Measurements from ENCODE around the gene SERPINB1.

Gene SERPINB1

GRCh38 chr6:2850538-2851113 is 9.0 kb upstream of the SERPINB1 start:
- Mint-ChIP-seq H3K4me1 (peaks cover 72% of the 10 kb centered on the region), H3K27ac (no peak overlapping the region), H3K36me3 (peaks cover 23% of the 10 kb centered on the region), H3K9me3 (peaks cover 4% of the 10 kb centered on the region), H3K4me3 (no peak overlapping the region), H3K27me3 (no peaks in the 10 kb centered on the region)
- CTCF ChIA-PET, result interaction anchor here (0.9 to 2.8 kb wide), 5 partner anchors 61 to 138 kb away, joined by 3 to 7 read pairs (median 5); no protein-coding TSS in a partner anchor
- no peak for DNase-seq

- CTCF ChIA-PET, result interaction anchor here (0.8 to 4.6 kb wide), 7 partner anchors 13 to 86 kb away, joined by 3 to 80 read pairs (median 4); no protein-coding TSS in a partner anchor
- peak; percentile 84 for DNase-seq
These were observed 7.2 kb upstream of the SERPINB1 start for GRCh38 chr6:2848851-2849250.

GRCh38 chr6:2845880-2846208 is 4.2 kb upstream of the SERPINB1 start:
- H3K27ac Mint-ChIP-seq, result peak overlapping the region; percentile 68
- H3K27me3 Mint-ChIP-seq, result no peaks in the 10 kb centered on the region
- CTCF ChIA-PET, result interaction anchor here (0.7 to 4.6 kb wide), 30 partner anchors 10 to 615 kb away, joined by 3 to 80 read pairs (median 8); no protein-coding TSS in a partner anchor
- no peak for DNase-seq
- peaks cover 4% of the 10 kb centered on the region for H3K9me3 Mint-ChIP-seq
- peaks cover 65% of the 10 kb centered on the region for H3K4me1 Mint-ChIP-seq
- H3K36me3 Mint-ChIP-seq, result peaks cover 15% of the 10 kb centered on the region
- H3K4me3 Mint-ChIP-seq, result peak overlapping the region; percentile 6

More at GRCh38 chr6:2848851-2849250, 7.2 kb upstream of the SERPINB1 start:
- H3K36me3 Mint-ChIP-seq, result peaks cover 12% of the 10 kb centered on the region
- H3K27ac Mint-ChIP-seq, result peak overlapping the region; percentile 58
- H3K4me1 Mint-ChIP-seq, result peaks cover 56% of the 10 kb centered on the region
- no peaks in the 10 kb centered on the region for H3K27me3 Mint-ChIP-seq
- peaks cover 4% of the 10 kb centered on the region for H3K9me3 Mint-ChIP-seq
- H3K4me3 Mint-ChIP-seq, result peak overlapping the region; percentile 31

GRCh38 chr6:2844008-2844407 is 2.3 kb upstream of the SERPINB1 start:
- H3K27me3 Mint-ChIP-seq, result no peaks in the 10 kb centered on the region
- H3K36me3 Mint-ChIP-seq, result peaks cover 27% of the 10 kb centered on the region
- DNase-seq, result no peak
- peak overlapping the region; percentile 47 for H3K27ac Mint-ChIP-seq
- no peak overlapping the region for H3K4me3 Mint-ChIP-seq
- CTCF ChIA-PET, result interaction anchor here (0.9 to 1.3 kb wide), 2 partner anchors 53 to 67 kb away, joined by 3 to 7 read pairs; no protein-coding TSS in a partner anchor
- peaks cover 3% of the 10 kb centered on the region for H3K9me3 Mint-ChIP-seq
- peaks cover 76% of the 10 kb centered on the region for H3K4me1 Mint-ChIP-seq

GRCh38 chr6:2843138-2843740 is 1.6 kb upstream of the SERPINB1 start:
- Mint-ChIP-seq H3K27me3 (no peaks in the 10 kb centered on the region), H3K36me3 (peaks cover 27% of the 10 kb centered on the region), H3K4me3 (no peak overlapping the region), H3K9me3 (no peaks in the 10 kb centered on the region), H3K4me1 (peaks cover 69% of the 10 kb centered on the region), H3K27ac (no peak overlapping the region)
- DNase-seq, result no peak
- CTCF ChIA-PET, result interaction anchor here (0.6 to 4.1 kb wide), 8 partner anchors 49 to 146 kb away, joined by 3 to 65 read pairs (median 7); no protein-coding TSS in a partner anchor

GRCh38 chr6:2842139-2842552 is 483 bp upstream of the SERPINB1 start:
- DNase-seq, result no peak
- Mint-ChIP-seq H3K4me1 (peaks cover 63% of the 10 kb centered on the region), H3K36me3 (peaks cover 31% of the 10 kb centered on the region), H3K27me3 (no peaks in the 10 kb centered on the region), H3K4me3 (peak overlapping the region; percentile 85), H3K9me3 (no peaks in the 10 kb centered on the region), H3K27ac (peak overlapping the region; percentile 84)
- CTCF ChIA-PET, result interaction anchor here (0.7 to 4.1 kb wide), 13 partner anchors 14 to 148 kb away, joined by 3 to 65 read pairs (median 4); no protein-coding TSS in a partner anchor

- Mint-ChIP-seq H3K4me1 (peaks cover 54% of the 10 kb centered on the region), H3K36me3 (peaks cover 42% of the 10 kb centered on the region), H3K9me3 (no peaks in the 10 kb centered on the region), H3K4me3 (peak overlapping the region; percentile 85), H3K27me3 (no peaks in the 10 kb centered on the region), H3K27ac (peak overlapping the region; percentile 58)
- DNase-seq, result no peak
- CTCF ChIA-PET, result interaction anchor here (0.7 to 4.1 kb wide), 10 partner anchors 37 to 1181 kb away, joined by 3 to 65 read pairs (median 6); no protein-coding TSS in a partner anchor
These were observed 958 bp downstream of the SERPINB1 start for GRCh38 chr6:2840749-2841061.

GRCh38 chr6:2839982-2840748 is 1.5 kb downstream of the SERPINB1 start:
- DNase-seq, result no peak
- Mint-ChIP-seq H3K27ac (peak overlapping the region; percentile 58), H3K36me3 (peaks cover 46% of the 10 kb centered on the region), H3K27me3 (no peaks in the 10 kb centered on the region), H3K4me1 (peaks cover 53% of the 10 kb centered on the region), H3K4me3 (peak overlapping the region; percentile 85), H3K9me3 (no peaks in the 10 kb centered on the region)
- CTCF ChIA-PET, result interaction anchor here (0.9 to 4.1 kb wide), 9 partner anchors 36 to 1181 kb away, joined by 3 to 65 read pairs (median 4); partner anchors contain the start of gene WRNIP1

GRCh38 chr6:2839195-2839981 is 2.3 kb downstream of the SERPINB1 start:
- H3K4me1 Mint-ChIP-seq, result peaks cover 55% of the 10 kb centered on the region

GRCh38 chr6:2838251-2838650 is 3.4 kb downstream of the SERPINB1 start:
- peaks cover 65% of the 10 kb centered on the region for H3K36me3 Mint-ChIP-seq
- H3K4me1 Mint-ChIP-seq, result peaks cover 47% of the 10 kb centered on the region
- DNase-seq, result no peak
- CTCF ChIA-PET, result interaction anchor here (1.0 to 1.7 kb wide), 2 partner anchors 28 to 47 kb away, joined by 3 to 5 read pairs; no protein-coding TSS in a partner anchor
- H3K9me3 Mint-ChIP-seq, result no peaks in the 10 kb centered on the region
- no peak overlapping the region for H3K4me3 Mint-ChIP-seq
- H3K27ac Mint-ChIP-seq, result no peak overlapping the region
- H3K27me3 Mint-ChIP-seq, result no peaks in the 10 kb centered on the region

More at GRCh38 chr6:2839195-2839981, 2.3 kb downstream of the SERPINB1 start:
- no peak overlapping the region for H3K27ac Mint-ChIP-seq
- H3K9me3 Mint-ChIP-seq, result no peaks in the 10 kb centered on the region
- peaks cover 54% of the 10 kb centered on the region for H3K36me3 Mint-ChIP-seq
- H3K27me3 Mint-ChIP-seq, result no peaks in the 10 kb centered on the region
- DNase-seq, result no peak
- CTCF ChIA-PET, result interaction anchor here (0.9 to 4.1 kb wide), 8 partner anchors 29 to 94 kb away, joined by 3 to 65 read pairs (median 6); partner anchors contain the start of gene WRNIP1
- H3K4me3 Mint-ChIP-seq, result peak overlapping the region; percentile 85

- Mint-ChIP-seq H3K36me3 (peaks cover 69% of the 10 kb centered on the region), H3K27me3 (no peaks in the 10 kb centered on the region), H3K9me3 (no peaks in the 10 kb centered on the region), H3K4me3 (no peak overlapping the region), H3K27ac (no peak overlapping the region), H3K4me1 (peaks cover 10% of the 10 kb centered on the region)
- CTCF ChIA-PET, result interaction anchor here (1.6 kb wide), 2 partner anchors 12 to 43 kb away, joined by 5 to 6 read pairs; no protein-coding TSS in a partner anchor
- DNase-seq, result no peak
These were observed 7.4 kb downstream of the SERPINB1 start for GRCh38 chr6:2834262-2834661.

- no peak overlapping the region for H3K27ac Mint-ChIP-seq
- CTCF ChIA-PET, result interaction anchor here (1.0 kb wide), 1 partner anchor 41 kb away, joined by 8 read pairs; no protein-coding TSS in a partner anchor
- H3K9me3 Mint-ChIP-seq, result no peaks in the 10 kb centered on the region
- no peaks in the 10 kb centered on the region for H3K27me3 Mint-ChIP-seq
- peaks cover 49% of the 10 kb centered on the region for H3K36me3 Mint-ChIP-seq
- peaks cover 2% of the 10 kb centered on the region for H3K4me1 Mint-ChIP-seq
- no peak for DNase-seq
- no peak overlapping the region for H3K4me3 Mint-ChIP-seq
These were observed 10.3 kb downstream of the SERPINB1 start for GRCh38 chr6:2831392-2831791.

GRCh38 chr6:2830183-2830582 is 11.5 kb downstream of the SERPINB1 start:
- DNase-seq, result no peak
- H3K4me1 Mint-ChIP-seq, result peaks cover 2% of the 10 kb centered on the region
- H3K27me3 Mint-ChIP-seq, result no peaks in the 10 kb centered on the region
- H3K36me3 Mint-ChIP-seq, result peaks cover 38% of the 10 kb centered on the region
- H3K4me3 Mint-ChIP-seq, result no peak overlapping the region
- CTCF ChIA-PET, result no interaction called here
- H3K9me3 Mint-ChIP-seq, result no peaks in the 10 kb centered on the region
- no peak overlapping the region for H3K27ac Mint-ChIP-seq
